NK-92 (cell line): ENCODE data around the gene MAP4K1.

ENCODE experiments used
- DNase-seq: peaks from one replicate; lab custom pipeline; 2025; ENCODE audit not compliant: unreplicated experiment; lab: John Stamatoyannopoulos, UW

Gene MAP4K1

GRCh38 chr19:38617764-38618589 lies at the start of gene MAP4K1:
TSS of gene MAP4K1 (minus strand) at chr19:38617953. CDS start at chr19:38617895, 58 bp downstream.
- DNase-seq = no peak

DNA sequence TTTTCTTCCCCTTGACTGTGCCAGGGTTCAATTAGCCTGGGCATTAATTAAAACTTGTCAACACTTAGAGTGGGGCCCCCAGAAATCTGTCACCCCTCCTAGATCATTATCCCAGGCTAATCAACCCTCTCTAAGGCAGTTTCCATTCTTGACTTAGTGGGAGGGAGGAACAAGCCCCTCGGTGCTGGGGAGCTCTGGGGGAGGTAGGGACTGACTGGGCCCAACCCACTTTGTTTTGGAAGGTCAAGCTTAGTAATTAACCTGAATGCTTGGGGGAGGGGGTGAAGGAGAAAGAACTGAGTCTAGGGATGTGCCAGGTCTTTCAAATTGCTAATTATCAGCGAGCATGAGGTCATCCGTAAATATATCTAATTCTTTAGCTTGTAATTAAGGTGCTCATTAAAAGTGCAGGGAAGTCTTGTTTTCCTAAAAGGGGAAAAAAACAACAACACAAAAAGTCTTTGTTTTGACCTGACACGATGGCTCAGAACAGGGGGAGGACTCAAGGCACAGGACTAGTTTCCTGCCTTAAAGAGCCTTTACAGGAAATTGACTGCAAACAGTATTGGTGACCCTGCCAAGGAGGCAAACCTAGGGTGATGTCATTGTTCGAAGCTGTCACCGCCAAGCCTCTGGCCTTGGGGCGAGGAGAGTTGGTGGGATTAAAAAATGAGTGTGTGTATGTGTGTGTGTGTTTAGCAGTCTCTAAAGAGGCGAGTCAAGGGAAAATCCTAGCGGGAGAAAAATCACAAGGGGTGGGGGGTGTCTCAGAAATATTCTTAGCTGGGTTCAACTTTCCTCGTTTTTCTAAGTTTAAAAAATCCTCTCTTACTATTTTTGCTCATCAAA lies 49.1 kb upstream of the MAP4K1 start:
- no peak for DNase-seq

DNA sequence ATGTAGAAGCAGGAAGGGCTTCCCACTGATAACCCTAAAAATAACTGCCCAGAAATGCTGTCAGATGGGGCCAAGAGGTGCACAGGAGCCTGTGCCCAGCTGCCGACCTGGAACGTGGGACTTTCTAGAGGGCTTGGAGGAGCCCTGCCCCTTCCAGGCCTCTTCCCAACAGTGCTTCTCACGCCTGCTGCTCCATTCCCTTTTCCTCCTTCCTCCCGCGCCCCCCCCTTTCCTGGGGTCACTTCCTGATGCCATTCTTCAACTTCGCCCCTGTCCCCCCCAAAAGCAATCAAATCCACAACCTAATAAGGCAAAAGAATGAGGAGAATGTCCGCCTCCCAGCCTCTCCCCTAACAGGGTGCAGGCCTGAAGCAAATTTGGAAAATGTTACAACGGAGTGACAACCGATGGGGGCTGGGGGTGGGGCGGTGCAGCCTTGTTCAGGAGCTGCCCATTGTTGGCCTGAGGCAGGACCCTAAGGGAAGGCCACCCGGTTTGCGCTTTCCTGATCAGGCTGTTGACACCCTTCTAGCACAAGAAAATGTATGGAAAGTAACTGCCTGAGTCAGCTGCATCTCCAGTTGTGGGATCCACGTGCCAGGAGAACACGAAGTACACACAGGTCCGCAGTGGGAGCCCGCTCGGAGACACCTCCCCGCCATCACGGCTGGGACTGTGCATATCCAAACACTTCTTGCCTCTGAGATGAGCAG lies 48.4 kb upstream of the MAP4K1 start:
- no peak for DNase-seq

DNA sequence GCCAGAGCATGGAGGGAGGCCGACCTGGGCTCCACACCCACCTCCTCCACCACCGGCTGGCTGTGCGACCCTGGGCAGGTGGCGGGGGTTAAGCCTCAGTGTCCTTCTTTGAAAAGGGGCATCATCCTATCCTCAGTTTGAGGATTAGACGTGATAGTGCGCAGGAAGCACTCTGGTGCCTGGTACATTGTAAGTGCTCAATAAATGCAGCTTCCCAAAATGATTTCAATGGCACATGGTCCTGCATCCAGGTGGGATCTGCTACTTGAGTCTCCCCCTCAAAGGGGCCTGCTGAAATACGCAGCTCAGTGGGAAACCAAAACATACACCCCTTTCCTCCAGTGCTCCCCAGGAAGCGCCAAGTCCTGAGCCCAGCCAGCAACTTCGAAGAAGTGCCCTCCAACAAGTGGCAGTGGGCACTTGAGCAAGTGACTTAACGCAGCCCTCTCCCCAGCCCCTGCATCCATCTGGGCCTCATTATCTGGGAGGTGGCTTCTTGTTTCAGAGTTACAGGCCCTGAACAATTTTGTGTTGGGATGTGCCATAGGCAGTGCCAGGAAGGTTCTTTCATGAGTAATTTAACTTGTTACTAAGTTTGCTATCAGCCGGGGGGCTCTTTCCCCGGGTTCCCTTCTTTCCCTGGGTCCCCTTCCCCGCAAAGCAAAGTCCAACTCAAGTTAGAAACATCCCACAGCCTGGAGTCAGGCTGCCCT lies 47.6 kb upstream of the MAP4K1 start:
- no peak for DNase-seq

- no peak for DNase-seq
Observed at GRCh38 chr19:38664503-38665211, 46.9 kb upstream of the MAP4K1 start.

DNA sequence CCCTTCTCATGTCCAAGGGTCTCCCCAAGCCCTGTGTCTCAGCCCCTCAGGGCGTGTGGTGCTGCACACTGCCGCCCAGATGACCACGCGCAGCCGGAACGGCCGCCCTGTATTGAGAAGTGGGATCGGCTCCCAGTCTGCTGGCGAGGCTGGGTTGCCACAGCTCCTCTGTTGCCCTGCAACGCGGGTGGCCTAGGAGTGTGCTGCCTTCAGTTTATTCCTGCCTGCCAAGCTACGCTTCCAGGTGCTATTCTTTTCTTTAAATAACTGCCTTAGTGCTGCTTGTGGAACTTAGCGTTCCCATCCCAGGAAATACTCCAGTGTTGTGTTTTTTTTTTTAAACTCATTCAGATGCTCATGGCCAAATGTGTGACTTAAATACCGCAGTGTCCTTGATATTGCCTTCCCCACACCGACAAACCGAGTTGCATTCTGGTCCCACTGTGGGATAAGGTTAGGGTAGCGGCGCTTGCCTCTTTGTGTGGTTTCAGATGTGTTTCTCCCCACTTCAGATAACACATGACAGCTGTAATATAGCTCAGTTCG lies 46.3 kb upstream of the MAP4K1 start:
- no peak for DNase-seq

DNA sequence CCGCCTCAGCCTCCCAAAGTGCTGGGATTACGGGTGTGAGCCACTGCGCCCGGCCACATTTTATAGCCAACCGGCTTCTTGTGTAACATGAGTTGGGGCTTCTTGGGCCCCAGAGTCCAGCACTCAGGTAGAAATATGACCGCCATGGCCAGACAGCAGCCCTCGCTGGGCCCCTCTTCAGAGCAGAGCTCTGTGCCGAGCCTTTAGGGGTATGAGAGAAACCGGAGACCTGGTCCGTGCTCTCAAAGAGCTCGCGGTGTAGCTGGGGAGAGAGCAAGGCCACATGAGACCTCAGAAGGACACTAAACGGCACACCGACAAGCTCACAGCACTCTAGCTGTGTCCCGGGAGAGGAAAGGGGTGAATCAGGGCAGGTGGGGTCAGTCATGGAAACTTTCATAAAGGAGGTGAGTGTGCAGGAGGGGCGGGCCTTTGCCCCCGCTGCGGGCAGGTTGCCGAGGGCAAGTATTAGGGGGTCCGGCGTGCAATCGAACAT lies 45.5 kb upstream of the MAP4K1 start:
- DNase-seq = no peak

GRCh38 chr19:38662537-38663155 lies 44.9 kb upstream of the MAP4K1 start:
- DNase-seq = no peak

DNA sequence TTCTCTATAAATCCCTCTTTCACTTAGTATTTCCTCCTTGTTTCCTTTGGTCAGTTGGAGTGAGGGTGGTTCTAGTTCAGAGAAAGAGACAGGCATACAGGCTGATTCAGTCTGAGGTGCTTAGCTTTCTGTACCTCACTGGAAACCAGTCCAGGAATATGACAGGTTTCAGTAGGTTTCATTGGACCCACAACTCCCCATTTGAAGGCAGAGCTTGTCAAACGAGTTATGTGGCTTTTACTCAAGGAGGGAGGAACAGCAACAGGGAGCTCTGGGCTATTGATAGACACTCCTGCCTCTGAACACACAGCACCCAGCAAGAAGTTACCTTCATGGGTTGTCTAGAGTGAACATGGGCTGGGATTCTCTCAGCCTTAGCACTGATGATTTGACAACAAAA lies 44.2 kb upstream of the MAP4K1 start:
- DNase-seq = no peak

DNA sequence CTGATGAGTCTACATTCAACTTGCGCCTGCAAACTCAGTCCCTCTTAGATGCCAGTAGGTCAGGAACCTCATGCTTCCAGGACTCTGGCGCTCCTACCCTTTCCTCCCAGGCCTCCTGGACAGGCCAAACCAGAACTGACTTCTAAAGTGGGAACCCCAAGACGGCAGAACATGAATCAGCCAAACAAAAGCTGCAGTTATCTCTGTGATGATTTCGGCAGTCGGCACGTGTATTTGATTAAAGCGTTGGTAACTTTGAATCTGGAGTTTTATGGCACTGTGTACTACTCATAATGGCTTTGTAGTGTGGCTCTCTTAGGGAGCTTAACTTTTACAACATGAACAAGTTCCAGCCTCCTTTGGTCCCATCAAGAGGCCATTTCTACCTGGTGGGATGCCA lies 43.4 kb upstream of the MAP4K1 start:
- DNase-seq = no peak

GRCh38 chr19:38660724-38661123 lies 43.0 kb upstream of the MAP4K1 start:
- no peak for DNase-seq

- no peak for DNase-seq
Observed at GRCh38 chr19:38658462-38659306, 40.9 kb upstream of the MAP4K1 start.

- no peak for DNase-seq
Observed at GRCh38 chr19:38657633-38658222, 40.0 kb upstream of the MAP4K1 start.

DNA sequence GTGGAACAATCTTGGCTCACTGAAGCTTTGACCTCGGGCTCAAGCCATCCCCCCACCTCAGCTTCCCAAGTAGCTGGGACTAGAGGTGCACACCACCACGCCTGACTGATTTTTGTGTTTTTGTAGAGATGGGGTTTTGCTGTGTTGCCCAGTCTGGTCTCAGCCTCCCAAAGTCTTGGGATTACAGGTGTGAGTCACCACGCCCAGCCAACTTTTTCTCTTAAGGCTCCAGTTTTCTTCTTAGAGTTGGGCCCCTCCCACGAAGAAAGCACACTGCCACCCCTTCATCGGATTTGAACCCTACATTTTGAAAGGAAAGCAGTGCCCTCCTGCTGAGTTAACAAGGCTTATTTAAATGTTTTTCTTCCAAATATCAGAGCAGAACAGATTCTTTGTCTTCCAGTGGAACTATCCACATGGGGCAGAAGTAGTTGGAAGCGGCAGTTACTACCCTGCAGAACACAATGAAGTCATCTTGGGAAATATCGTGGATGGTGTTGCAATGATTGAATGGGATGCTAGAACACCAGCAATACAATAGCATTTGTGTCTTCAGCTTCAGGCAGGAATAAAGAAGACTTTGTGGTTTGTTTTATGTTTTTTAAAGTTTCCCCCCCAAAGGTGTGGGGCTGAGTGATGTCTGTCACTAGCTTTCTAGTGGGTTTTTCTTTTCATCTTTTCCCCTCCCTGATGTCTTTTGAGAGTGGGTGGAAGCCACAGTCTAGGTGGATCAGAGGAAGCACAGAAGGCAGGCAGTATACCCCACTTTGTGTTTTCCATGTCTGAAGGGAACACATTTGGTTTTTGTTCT lies 38.6 kb upstream of the MAP4K1 start:
- DNase-seq = no peak

GRCh38 chr19:38655148-38655824 lies 37.5 kb upstream of the MAP4K1 start:
- DNase-seq = no peak

GRCh38 chr19:38654628-38655055 lies 36.9 kb upstream of the MAP4K1 start:
- no peak for DNase-seq
